B cell (primary cell): ENCODE data around the gene ILDR2.

Experiments
- EZH2 ChIP-seq: IDR thresholded peaks from 2 replicates; pipeline ENCODE4 v1.6.1; 2012; ENCODE audit warnings: borderline replicate concordance, low read depth, mild to moderate bottlenecking, moderate library complexity, low read length; ENCODE audit not compliant: insufficient read depth, poor library complexity, severe bottlenecking
- TF ChIP-seq, protein P1 (sequence below): fragments of 200-600 bp; IDR thresholded peaks from one replicate; pipeline ENCODE4 v1.8.0; 2022; ENCODE audit warnings: antibody characterized with exemption, mild to moderate bottlenecking

DNA sequence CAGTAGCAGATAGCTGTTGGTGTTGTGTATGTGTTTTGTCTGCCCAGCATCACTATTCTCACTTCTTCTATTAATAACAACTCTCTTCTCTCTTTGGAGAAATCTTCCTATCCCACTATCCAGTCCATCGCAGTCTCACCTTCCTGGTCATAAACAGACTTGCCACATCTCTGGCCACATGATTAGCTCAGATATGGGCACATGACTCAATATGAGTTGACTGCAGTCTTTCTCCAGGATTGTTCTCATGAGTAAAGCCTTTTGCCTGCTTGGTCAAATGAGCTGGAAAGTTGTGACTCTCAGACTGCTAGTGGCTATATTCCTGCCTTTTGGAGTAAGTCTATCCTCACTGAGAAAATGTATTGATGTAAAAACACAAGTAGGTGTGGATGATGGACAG, 66.4 kb downstream of the ILDR2 start:
- TF ChIP-seq, protein P1, sequence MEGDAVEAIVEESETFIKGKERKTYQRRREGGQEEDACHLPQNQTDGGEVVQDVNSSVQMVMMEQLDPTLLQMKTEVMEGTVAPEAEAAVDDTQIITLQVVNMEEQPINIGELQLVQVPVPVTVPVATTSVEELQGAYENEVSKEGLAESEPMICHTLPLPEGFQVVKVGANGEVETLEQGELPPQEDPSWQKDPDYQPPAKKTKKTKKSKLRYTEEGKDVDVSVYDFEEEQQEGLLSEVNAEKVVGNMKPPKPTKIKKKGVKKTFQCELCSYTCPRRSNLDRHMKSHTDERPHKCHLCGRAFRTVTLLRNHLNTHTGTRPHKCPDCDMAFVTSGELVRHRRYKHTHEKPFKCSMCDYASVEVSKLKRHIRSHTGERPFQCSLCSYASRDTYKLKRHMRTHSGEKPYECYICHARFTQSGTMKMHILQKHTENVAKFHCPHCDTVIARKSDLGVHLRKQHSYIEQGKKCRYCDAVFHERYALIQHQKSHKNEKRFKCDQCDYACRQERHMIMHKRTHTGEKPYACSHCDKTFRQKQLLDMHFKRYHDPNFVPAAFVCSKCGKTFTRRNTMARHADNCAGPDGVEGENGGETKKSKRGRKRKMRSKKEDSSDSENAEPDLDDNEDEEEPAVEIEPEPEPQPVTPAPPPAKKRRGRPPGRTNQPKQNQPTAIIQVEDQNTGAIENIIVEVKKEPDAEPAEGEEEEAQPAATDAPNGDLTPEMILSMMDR: no peak
- TF ChIP-seq EZH2: no peak
